ENCODE results near the gene TGIF2. TPM values are rescaled to one million over a fixed set of nuclear protein-coding genes. Genes with fewer than 3 reads are reported as not detected.
"Not testable (repeated sequence)": the region's sequence is repeated elsewhere in the genome, so short reads cannot be mapped to it uniquely, and the experiment has no call there.

TGIF2 gene
- total RNA-seq, 1 experiment from 2014 or later, result 32.6 TPM

GRCh38 chr20:36547186-36548005 lies 26.0 kb upstream of the TGIF2 start:
- no peak for DNase-seq (ENCODE audit: low spot score)

GRCh38 chr20:36548006-36548315 lies 25.4 kb upstream of the TGIF2 start:
- DNase-seq (ENCODE audit: low spot score), result no peak

- DNase-seq (ENCODE audit: low spot score), result no peak
Observed at GRCh38 chr20:36548704-36549627, 24.4 kb upstream of the TGIF2 start.

GRCh38 chr20:36549628-36549941 lies 23.8 kb upstream of the TGIF2 start:
- DNase-seq (ENCODE audit: low spot score), result no peak

- no peak for DNase-seq (ENCODE audit: low spot score)
Observed at GRCh38 chr20:36549942-36550789, 23.2 kb upstream of the TGIF2 start.

- DNase-seq (ENCODE audit: low spot score), result no peak
Observed at GRCh38 chr20:36550790-36551299, 22.6 kb upstream of the TGIF2 start.

- no peak for DNase-seq (ENCODE audit: low spot score)
Observed at GRCh38 chr20:36555248-36555647, 18.1 kb upstream of the TGIF2 start.

GRCh38 chr20:36562724-36563123 lies 10.7 kb upstream of the TGIF2 start:
- no peak for DNase-seq (ENCODE audit: low spot score)

GRCh38 chr20:36563374-36563773 lies 10.0 kb upstream of the TGIF2 start:
- no peak for DNase-seq (ENCODE audit: low spot score)

- DNase-seq (ENCODE audit: low spot score), result not testable (repeated sequence)
Observed at GRCh38 chr20:36564078-36564725, 9.2 kb upstream of the TGIF2 start.

- not testable (repeated sequence) for DNase-seq (ENCODE audit: low spot score)
Observed at GRCh38 chr20:36564726-36565121, 8.7 kb upstream of the TGIF2 start.

GRCh38 chr20:36565520-36565919 lies 7.9 kb upstream of the TGIF2 start:
- no peak for DNase-seq (ENCODE audit: low spot score)

GRCh38 chr20:36569847-36570429 lies 3.5 kb upstream of the TGIF2 start:
- peak; percentile 85 for DNase-seq (ENCODE audit: low spot score)

- no peak for DNase-seq (ENCODE audit: low spot score)
Observed at GRCh38 chr20:36571564-36572504, 1.6 kb upstream of the TGIF2 start.

GRCh38 chr20:36572701-36573102 lies 695 bp upstream of the TGIF2 start:
- DNase-seq (ENCODE audit: low spot score), result no peak

GRCh38 chr20:36573798-36574365 lies 485 bp downstream of the TGIF2 start:
- no peak for DNase-seq (ENCODE audit: low spot score)

GRCh38 chr20:36574366-36575135 lies 1.2 kb downstream of the TGIF2 start:
- DNase-seq (ENCODE audit: low spot score), result no peak

- DNase-seq (ENCODE audit: low spot score), result no peak
Observed at GRCh38 chr20:36576081-36576445, 2.7 kb downstream of the TGIF2 start.
